Activated T-cell treated with anti-CD3 and anti-CD28 coated beads, Interleukin-2, amount 50 U/mL, for 72 hours (primary cell): Measurements from ENCODE around the gene SFXN5. TPM values are rescaled to one million over a fixed set of nuclear protein-coding genes. Genes with fewer than 3 reads are reported as not detected.
A peak's percentile ranks its signal among the peaks of the same experiment; 100 is the strongest.
"Not testable (repeated sequence)": the region's sequence is repeated elsewhere in the genome, so short reads cannot be mapped to it uniquely, and the experiment has no call there.

Source experiments
- ATAC-seq, 2 donors: fragments of 150-1000 bp; cut with Tn5 transposase; replicated peaks in 1 of 2; 2 replicates each; pipeline ENCODE4 v1.10.0; 2021; ENCODE audit warnings: moderate library complexity in 2 of 2, mild to moderate bottlenecking in 1 of 2
- DNase-seq, 2 donors: peaks; one replicate each; pipeline ENCODE4 v3.0.0; 2021 to 2022; ENCODE audit warnings: mixed read lengths in 1 of 2
- H3K27ac Mint-ChIP-seq: one replicate; pipeline ENCODE4 v1.8.0; 2022; ENCODE audit warnings: mild to moderate bottlenecking, moderate library complexity, mixed read lengths
- H3K27me3 Mint-ChIP-seq: one replicate; pipeline ENCODE4 v1.8.0; 2022; ENCODE audit warnings: low read depth, mixed read lengths
- H3K36me3 Mint-ChIP-seq, 2 donors: one replicate each; pipeline ENCODE4 v1.8.0; 2022; ENCODE audit warnings: mixed read lengths in 2 of 2, mild to moderate bottlenecking in 1 of 2; ENCODE audit not compliant: insufficient read depth in 2 of 2
- H3K4me1 Mint-ChIP-seq: one replicate; pipeline ENCODE4 v1.8.0; 2022; ENCODE audit warnings: low read depth, mixed read lengths
- H3K4me3 Mint-ChIP-seq, 2 donors: one replicate each; pipeline ENCODE4 v1.8.0; 2022; ENCODE audit warnings: mild to moderate bottlenecking in 2 of 2, mixed read lengths in 2 of 2, moderate library complexity in 2 of 2
- H3K9me3 Mint-ChIP-seq, 2 donors: one replicate each; pipeline ENCODE4 v1.8.0; 2022; ENCODE audit warnings: mixed read lengths in 2 of 2
- total RNA-seq, 2 donors: library from RNA; stranded (reverse); gene quantifications; one replicate each; pipeline ENCODE4 v1.2.3, GENCODE V29; 2022

SFXN5 gene
- total RNA-seq, 2 donors from 2014 or later = 9.1 to 10.1 TPM

DNA sequence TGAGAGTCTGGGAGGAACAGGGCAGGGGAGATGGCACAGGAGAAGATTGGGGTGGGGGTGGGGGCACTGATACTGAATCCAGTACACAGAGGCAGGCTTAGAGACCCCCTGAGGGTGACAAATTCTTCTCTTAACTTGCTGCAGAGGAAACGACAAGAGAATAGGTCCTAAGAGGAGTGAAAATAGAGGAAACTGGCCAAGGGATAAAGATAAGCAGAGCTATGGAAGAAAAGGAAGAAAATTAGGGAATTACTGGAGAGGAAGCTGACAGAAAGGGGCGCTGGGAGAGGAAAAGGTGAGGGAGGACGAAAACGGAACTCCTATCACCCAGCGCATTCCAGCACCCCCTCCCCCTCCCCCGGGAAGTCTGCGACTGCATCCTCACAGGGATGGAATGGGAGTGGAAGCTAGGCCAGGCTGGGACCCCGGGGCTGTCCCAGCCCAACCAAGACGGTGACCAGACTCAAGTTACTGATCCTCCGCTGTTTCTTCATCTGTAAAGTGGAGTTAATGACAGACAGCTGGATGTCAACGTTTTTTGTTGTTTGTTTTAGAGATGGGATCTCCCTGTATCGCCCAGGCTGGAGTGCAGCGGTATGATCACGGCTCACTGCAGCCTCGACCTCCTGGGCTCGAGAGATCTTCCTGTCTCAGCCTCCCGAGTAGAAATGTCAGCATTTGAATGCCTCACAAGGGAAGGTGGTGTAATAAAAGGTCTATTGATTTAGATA, 156.8 kb downstream of the SFXN5 start:
- H3K36me3 Mint-ChIP-seq = no peaks in the 10 kb centered on the region
- H3K9me3 Mint-ChIP-seq = no peaks in the 10 kb centered on the region
- H3K27ac Mint-ChIP-seq = no peak overlapping the region
- peak overlapping the region; percentile 63 to 72 for H3K4me3 Mint-ChIP-seq
- peaks cover 39% of the 10 kb centered on the region for H3K4me1 Mint-ChIP-seq
- ATAC-seq (no peak), DNase-seq (no peak)
- peaks cover 83% of the 10 kb centered on the region for H3K27me3 Mint-ChIP-seq

DNA sequence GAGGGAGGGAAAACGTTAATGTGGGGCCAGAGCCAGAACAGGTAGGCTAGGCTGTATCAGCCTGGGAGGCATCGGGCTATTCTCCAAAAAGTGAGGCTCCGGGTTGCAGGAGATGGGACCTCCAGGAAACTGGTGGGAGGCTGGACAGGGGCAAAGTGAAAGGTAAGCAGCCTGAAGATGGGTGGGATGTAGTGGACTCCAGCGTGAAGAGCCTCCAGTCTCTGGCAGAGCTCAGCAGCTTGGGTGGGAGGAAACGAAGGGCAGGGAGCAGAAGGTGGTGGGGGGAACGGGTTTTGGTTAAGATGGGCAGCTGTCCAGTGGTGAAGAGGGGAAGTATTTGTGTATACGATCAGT, 157.3 kb downstream of the SFXN5 start:
- H3K27me3 Mint-ChIP-seq = peaks cover 83% of the 10 kb centered on the region

DNA sequence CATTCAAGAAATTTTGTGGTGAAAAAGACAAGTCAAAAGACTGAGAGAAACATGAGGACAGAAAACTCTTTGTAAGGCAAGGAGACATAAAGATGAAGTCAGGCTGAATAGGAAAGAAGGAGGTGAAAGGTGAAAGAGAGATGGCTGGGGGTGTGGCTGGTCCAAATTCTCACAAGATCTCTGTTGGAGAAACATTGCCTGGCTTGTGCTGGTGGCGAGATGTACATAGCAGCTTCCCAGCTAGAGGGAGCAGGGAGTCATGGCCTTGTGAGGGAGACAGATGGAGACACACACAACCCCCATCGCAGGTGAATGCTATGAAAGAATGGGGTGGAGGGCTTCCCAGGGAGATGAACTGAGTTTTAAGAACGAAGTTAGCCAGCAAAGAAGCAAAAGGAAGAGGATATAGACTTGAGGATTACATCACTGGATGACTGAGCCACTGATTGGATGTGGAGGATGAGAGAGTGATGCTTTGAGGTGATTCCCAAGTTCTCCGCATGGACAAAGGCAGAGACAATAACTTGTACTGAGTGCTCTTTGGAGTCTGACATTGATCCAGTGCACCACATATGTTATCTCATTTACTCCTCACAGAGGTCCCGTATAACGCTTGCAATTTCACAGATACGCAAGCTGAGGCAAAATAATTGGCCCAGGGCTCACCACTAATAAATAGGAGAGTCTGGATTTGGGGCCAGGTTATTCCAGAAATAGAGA, 157.9 kb downstream of the SFXN5 start:
- H3K4me3 Mint-ChIP-seq = no peak overlapping the region
- H3K4me1 Mint-ChIP-seq = peaks cover 28% of the 10 kb centered on the region
- ATAC-seq (no peak), DNase-seq (no peak)
- no peaks in the 10 kb centered on the region for H3K36me3 Mint-ChIP-seq
- H3K9me3 Mint-ChIP-seq = no peaks in the 10 kb centered on the region
- peaks cover 80% of the 10 kb centered on the region for H3K27me3 Mint-ChIP-seq
- no peak overlapping the region for H3K27ac Mint-ChIP-seq

More for the DNA sequence above, 157.3 kb downstream of the SFXN5 start:
- Mint-ChIP-seq H3K4me3 (no peak overlapping the region), H3K27ac (no peak overlapping the region), H3K9me3 (no peaks in the 10 kb centered on the region), H3K4me1 (peaks cover 34% of the 10 kb centered on the region), H3K36me3 (no peaks in the 10 kb centered on the region)
- ATAC-seq = no peak
- DNase-seq = no peak

DNA sequence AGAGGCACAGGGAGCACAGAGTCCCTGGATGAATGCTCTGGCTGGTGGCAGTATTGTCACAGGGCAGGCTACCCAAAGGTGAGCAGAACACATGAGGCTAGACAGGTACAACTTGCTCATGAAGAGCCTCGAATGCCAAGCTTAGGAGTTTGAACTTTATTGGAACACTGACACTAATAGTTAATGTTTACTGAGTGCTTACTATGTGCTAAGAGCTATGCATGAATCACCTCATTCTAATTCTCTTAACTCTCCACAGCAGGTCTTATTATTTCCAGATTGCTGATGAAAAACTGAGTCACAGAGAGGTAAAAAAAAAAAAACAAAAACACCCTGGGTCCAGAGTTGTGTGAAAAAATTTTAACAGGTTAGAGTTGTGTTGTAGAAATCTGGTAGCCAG, 160.3 kb downstream of the SFXN5 start:
- H3K4me3 Mint-ChIP-seq = no peak overlapping the region
- H3K36me3 Mint-ChIP-seq = no peaks in the 10 kb centered on the region
- no peak for DNase-seq
- H3K4me1 Mint-ChIP-seq = peaks cover 15% of the 10 kb centered on the region
- peaks cover 0 to under 1% of the 10 kb centered on the region in 2 donors for H3K9me3 Mint-ChIP-seq
- H3K27ac Mint-ChIP-seq = no peak overlapping the region
- H3K27me3 Mint-ChIP-seq = peaks cover 76% of the 10 kb centered on the region
- no peak for ATAC-seq

DNA sequence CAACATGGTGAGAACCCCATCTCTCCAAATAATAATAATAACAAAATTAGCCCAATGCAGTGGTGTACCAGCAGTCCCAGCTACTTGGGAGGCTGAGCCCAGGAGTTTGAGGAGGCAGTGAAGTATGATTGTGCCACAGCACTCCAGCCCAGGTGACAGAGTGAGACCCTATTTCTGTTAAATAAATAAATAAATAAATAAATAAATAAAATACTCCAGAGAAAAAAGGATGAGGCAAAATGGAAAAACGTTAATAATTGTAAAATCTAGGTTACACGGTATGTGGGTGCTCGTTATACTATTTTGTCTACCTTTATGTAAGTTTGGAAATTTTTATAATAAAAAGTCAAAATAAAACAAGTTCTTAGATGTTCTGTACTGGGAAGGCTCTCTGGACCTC, 162.8 kb downstream of the SFXN5 start:
- no peaks in the 10 kb centered on the region for H3K4me1 Mint-ChIP-seq
- ATAC-seq (no peak), DNase-seq (no peak)
- H3K9me3 Mint-ChIP-seq = peaks cover 0 to 2% of the 10 kb centered on the region in 2 donors
- no peaks in the 10 kb centered on the region for H3K36me3 Mint-ChIP-seq
- H3K27ac Mint-ChIP-seq = no peak overlapping the region
- H3K4me3 Mint-ChIP-seq = no peak overlapping the region
- H3K27me3 Mint-ChIP-seq = peaks cover 68% of the 10 kb centered on the region

DNA sequence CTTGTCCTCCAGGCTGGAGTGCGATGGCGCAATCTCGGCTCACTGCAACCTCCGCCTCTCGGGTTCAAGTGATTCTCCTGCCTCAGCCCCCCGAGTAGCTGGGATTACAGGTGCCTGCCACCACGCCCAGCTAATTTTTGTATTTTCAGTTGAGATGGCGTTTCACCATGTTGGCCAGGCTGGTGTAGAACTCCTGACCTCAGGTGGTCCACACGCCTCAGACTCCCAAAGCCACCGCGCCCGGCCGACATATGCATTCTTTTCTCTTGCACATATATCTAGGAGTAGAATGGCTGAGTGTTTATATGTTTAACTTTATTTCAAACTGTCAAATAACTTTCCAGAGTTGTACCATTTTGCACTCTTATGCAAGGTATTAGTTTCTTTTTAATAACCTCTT, 164.1 kb downstream of the SFXN5 start:
- not testable (repeated sequence) for H3K4me3 Mint-ChIP-seq, DNase-seq, H3K9me3 Mint-ChIP-seq, H3K36me3 Mint-ChIP-seq, H3K4me1 Mint-ChIP-seq, ATAC-seq, H3K27ac Mint-ChIP-seq
- peaks cover 67% of the 10 kb centered on the region for H3K27me3 Mint-ChIP-seq

DNA sequence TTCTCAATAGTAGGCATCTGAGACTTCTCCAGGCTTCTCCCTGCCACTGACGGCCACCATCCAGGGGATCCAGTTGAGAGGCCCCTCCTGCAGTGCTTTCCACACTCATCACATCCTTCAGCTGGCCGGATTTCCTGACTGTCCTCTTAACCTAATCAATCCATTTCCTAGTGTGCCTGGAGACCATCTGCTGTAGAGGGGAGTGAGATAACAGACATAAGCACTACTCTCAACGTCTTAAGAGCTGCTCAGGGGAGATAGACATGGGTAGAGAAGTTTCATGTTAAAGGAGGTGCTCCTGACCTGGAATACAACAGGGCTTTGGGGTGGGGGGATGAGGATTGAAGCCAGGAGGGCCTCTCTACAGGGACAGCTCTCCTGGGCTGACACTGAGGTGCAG, 170.1 kb downstream of the SFXN5 start:
- Mint-ChIP-seq H3K4me1 (no peaks in the 10 kb centered on the region), H3K9me3 (peaks cover 0 to 2% of the 10 kb centered on the region in 2 donors), H3K4me3 (no peak overlapping the region), H3K27ac (no peak overlapping the region), H3K36me3 (no peaks in the 10 kb centered on the region), H3K27me3 (peaks cover 60% of the 10 kb centered on the region)
- DNase-seq (no peak), ATAC-seq (no peak)

DNA sequence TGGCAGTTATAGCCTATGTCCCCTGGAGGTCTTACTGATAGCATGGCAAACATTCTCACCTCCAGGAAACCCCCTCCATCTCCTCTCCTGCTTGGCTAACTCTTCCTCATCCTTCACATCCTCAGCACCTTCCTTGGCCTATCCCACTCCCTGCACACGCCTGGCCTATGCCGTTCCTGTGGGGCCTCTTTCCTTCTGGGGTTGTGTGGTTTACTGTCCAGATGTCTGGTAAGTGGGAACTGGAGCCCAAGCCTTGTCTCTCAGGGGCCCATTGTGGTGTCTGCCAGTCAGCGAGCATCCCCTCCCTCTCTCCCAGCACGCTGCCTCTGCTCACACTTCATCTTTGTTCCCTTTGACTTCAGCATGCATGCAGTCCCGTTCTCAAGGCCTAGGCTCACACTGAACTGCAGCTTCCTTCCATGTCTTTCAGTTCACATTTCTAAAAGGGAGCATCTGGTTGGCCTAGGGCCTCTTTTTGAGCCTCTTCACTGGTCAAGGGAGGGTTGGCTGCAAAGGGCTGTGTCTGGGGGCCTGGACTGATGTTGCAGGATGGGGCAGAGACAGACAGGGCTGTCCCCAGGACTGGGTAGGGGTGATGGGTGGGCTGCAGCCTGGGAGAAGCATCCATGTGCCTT, 171.2 kb downstream of the SFXN5 start:
- Mint-ChIP-seq H3K27me3 (peaks cover 56% of the 10 kb centered on the region), H3K27ac (no peak overlapping the region)
- no peak for ATAC-seq

DNA sequence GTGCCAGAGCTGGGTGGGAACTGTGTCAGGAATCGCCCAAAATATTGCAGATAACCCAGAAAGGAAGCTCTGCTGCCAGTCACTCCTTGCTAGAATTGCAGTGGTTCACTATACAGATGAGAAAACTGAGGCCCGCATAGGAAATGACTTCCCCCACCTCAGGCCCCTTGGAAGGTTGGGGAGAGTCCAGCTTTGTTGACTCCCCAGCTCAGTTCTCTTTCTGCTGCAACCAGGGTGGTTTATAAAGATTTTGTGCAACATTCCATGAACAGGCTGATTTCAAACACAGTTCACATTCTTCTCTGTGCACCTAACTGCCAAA, 173.0 kb downstream of the SFXN5 start:
- no peak overlapping the region for H3K27ac Mint-ChIP-seq
- DNase-seq (no peak), ATAC-seq (no peak)
- no peaks in the 10 kb centered on the region for H3K36me3 Mint-ChIP-seq
- no peak overlapping the region for H3K4me3 Mint-ChIP-seq
- H3K27me3 Mint-ChIP-seq = peaks cover 68% of the 10 kb centered on the region
- H3K9me3 Mint-ChIP-seq = no peaks in the 10 kb centered on the region
- peaks cover 5% of the 10 kb centered on the region for H3K4me1 Mint-ChIP-seq

More for the DNA sequence above, 171.2 kb downstream of the SFXN5 start:
- Mint-ChIP-seq H3K36me3 (no peaks in the 10 kb centered on the region), H3K4me3 (no peak overlapping the region), H3K9me3 (no peaks in the 10 kb centered on the region), H3K4me1 (no peaks in the 10 kb centered on the region)
- no peak for DNase-seq

DNA sequence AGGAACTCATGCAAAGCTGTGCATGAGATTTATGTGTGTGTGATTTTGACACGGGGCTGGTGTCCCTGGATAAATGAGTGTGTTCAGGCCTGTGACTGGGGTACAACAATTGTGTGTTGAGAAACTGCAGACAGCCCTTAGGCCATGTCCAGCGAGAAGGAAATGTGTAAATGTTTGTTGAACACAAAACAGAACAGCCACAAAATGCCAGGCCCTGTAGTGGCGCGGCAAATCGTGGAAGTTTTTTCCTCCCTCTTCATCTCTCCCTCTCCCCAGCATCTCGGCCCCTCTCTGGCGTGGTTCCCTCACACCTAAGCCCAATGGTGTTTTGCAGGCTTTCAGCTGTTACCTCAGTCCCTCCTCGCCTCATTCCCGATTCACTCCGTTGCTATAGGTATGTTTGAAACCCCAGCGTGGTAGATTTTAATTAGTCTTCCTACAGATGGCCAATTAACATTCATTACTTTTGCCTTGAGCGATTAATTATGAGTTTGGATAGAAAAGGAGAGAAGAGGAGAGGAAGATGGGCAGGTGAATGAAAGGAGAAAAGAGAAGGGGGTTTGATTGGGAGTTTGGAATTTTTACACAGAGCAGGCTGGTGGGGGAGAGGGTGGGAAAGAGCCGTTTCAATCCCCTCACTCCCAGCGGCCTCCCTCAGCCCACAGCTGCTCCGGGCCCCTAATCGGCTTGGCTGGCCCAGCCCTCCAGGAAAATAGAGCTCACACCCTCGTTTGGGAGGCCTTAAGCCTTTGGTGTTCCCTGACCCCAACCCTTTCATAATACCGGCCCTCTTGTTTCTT, 173.5 kb downstream of the SFXN5 start:
- ATAC-seq = no peak
- Mint-ChIP-seq H3K36me3 (no peaks in the 10 kb centered on the region), H3K27ac (no peak overlapping the region), H3K4me3 (no peak overlapping the region), H3K4me1 (peaks cover 8% of the 10 kb centered on the region), H3K27me3 (peaks cover 64% of the 10 kb centered on the region), H3K9me3 (no peaks in the 10 kb centered on the region)
- no peak for DNase-seq

DNA sequence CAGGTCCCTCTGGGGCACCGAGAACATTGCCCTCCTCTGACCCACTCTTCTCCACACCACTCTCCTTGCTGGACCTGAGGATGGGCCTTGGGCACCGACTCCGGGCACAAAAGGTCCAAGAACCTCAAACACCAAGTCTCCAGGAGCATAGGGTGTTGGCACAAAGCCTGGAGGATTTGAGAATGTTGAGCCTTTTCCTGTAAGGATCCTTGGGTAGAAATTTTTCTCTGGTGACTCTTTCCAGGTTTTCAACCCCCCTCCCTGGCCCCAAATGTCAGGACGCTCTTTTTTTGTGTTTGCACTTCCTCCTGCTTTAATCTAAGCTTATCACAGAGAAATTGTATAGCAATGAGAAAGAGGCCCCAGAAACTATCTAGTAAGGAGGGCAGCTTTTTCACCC, 175.1 kb downstream of the SFXN5 start:
- ATAC-seq = no peak
- peaks cover 53% of the 10 kb centered on the region for H3K27me3 Mint-ChIP-seq
- H3K4me1 Mint-ChIP-seq = peaks cover 8% of the 10 kb centered on the region

DNA sequence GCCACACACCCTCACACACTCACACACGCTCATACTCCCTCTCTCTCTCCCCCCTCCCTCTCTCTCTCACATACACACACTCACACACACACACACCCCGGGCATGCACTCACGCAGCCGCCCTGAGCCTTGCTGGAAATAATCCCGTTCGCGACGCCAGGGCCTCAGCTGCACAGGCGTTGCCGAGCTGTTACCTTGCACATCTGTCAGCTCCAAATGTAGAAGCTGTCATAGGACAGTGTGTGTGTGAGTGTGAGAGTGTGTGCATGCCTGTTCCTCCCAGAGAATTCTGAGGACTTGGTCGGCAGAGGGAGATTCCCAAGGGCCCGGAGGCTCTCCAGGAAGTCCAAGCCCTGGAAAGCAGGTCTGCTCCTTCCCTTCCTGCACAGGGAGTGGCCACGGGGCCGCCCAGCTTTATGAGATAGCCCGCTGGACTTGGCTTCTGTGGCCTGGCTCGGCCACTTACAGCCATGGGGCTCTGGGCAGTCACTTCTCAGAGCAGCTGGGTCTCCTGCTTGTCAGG, 175.7 kb downstream of the SFXN5 start:
- Mint-ChIP-seq H3K4me3 (peak overlapping the region in 1 of 2 donors; percentile 25), H3K27ac (no peak overlapping the region), H3K4me1 (peaks cover 8% of the 10 kb centered on the region), H3K9me3 (no peaks in the 10 kb centered on the region), H3K36me3 (no peaks in the 10 kb centered on the region), H3K27me3 (peaks cover 47% of the 10 kb centered on the region)
- DNase-seq (no peak), ATAC-seq (no peak)

More for the DNA sequence above, 175.1 kb downstream of the SFXN5 start:
- DNase-seq = no peak
- no peak overlapping the region for H3K27ac Mint-ChIP-seq
- H3K9me3 Mint-ChIP-seq = no peaks in the 10 kb centered on the region
- H3K36me3 Mint-ChIP-seq = no peaks in the 10 kb centered on the region
- no peak overlapping the region for H3K4me3 Mint-ChIP-seq

DNA sequence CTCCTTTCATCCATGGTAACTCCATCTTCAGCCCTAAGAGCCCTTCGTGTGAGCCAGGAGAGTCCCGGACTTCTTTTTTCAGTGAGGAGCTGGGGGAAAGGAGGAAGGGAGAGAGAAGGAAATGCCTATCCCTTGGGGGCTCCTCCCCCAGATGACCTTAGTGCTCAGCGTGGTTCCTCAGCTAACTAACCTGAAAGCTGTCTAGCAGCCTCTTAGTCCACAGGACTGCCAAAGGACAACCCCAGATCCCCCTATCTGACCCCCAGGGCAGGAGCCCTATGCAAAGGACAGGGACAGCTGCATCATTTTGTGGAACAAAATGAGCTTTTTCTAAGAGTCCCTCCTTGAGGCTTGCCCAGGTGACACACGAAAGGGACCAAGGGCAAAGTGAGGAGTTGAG, 176.4 kb downstream of the SFXN5 start:
- no peak for DNase-seq
- H3K4me1 Mint-ChIP-seq = peaks cover 8% of the 10 kb centered on the region
- H3K27me3 Mint-ChIP-seq = peaks cover 42% of the 10 kb centered on the region
- no peak for ATAC-seq
- H3K27ac Mint-ChIP-seq = no peak overlapping the region
- no peaks in the 10 kb centered on the region for H3K9me3 Mint-ChIP-seq
- no peak overlapping the region for H3K4me3 Mint-ChIP-seq
- no peaks in the 10 kb centered on the region for H3K36me3 Mint-ChIP-seq
